HepG2 (cell line): ENCODE measurements around the gene SEMA3B. TPM values are rescaled to one million over a fixed set of nuclear protein-coding genes. Genes with fewer than 3 reads are reported as not detected.

ENCODE experiments used
- ATF1 ChIP-seq: IDR thresholded peaks from 2 replicates; pipeline ENCODE4 v1.6.1; 2016; ENCODE audit warnings: mild to moderate bottlenecking, control low read depth
- BATF2 ChIP-seq: sonication (generic); formaldehyde crosslinking; IDR thresholded peaks from 2 replicates; pipeline ENCODE4 v1.8.0; 2022; ENCODE audit warnings: mild to moderate bottlenecking, missing genetic modification reagents, moderate library complexity
- CBFB ChIP-seq: sonication (generic); formaldehyde crosslinking; IDR thresholded peaks from 2 replicates; pipeline ENCODE4 v1.4.0; 2020; ENCODE audit warnings: missing genetic modification reagents
- CCAR2 ChIP-seq: fragments of 200-400 bp; formaldehyde crosslinking; optimal IDR thresholded peaks from 2 replicates; pipeline ENCODE3; 2018; ENCODE audit warnings: low read depth, mild to moderate bottlenecking, low read length, moderate library complexity
- CEBPG ChIP-seq: IDR thresholded peaks from 2 replicates; pipeline ENCODE4 v1.6.1; 2016
- DR1 ChIP-seq: sonication (generic); formaldehyde crosslinking; IDR thresholded peaks from 2 replicates; pipeline ENCODE4 v1.8.0; 2021; ENCODE audit warnings: mild to moderate bottlenecking, missing genetic modification reagents, inconsistent platforms
- FUBP1 ChIP-seq: sonication (generic); formaldehyde crosslinking; IDR thresholded peaks from 2 replicates; pipeline ENCODE4 v1.5.1; 2020; ENCODE audit warnings: missing genetic modification reagents, mild to moderate bottlenecking, borderline replicate concordance
- MXI1 ChIP-seq: IDR thresholded peaks from 3 replicates; pipeline ENCODE4 v1.6.1; 2012; ENCODE audit warnings: low read depth, low read length, inconsistent platforms, borderline replicate concordance
- NFKB2 ChIP-seq: sonication (generic); formaldehyde crosslinking; IDR thresholded peaks from 2 replicates; pipeline ENCODE4 v1.4.0; 2020; ENCODE audit warnings: missing genetic modification reagents, borderline replicate concordance
- PLRG1 ChIP-seq: fragments of 450-650 bp; conservative IDR thresholded peaks from 2 replicates; pipeline ENCODE4 v1.6.1; 2016
- RBFOX2 ChIP-seq: fragments of 200-400 bp; formaldehyde crosslinking; IDR thresholded peaks from 2 replicates; pipeline ENCODE4 v1.6.1; 2017; ENCODE audit warnings: low read depth, mild to moderate bottlenecking, low read length
- RBM22 ChIP-seq: fragments of 200-400 bp; formaldehyde crosslinking; optimal IDR thresholded peaks from 2 replicates; pipeline ENCODE3; 2017; ENCODE audit warnings: mild to moderate bottlenecking, low read length, moderate library complexity
- SOX13 ChIP-seq, 3 experiments: fragments of 450-650 bp in 1 of 3; sonication (generic) in 1 of 3; formaldehyde crosslinking in 1 of 3; IDR thresholded peaks in 2 of 3; conservative IDR thresholded peaks in 1 of 3; 2 replicates each; pipeline versions ENCODE4 v1.5.0 to v1.6.1; 2016 to 2020; ENCODE audit warnings: antibody characterized with exemption in 1 of 3, mild to moderate bottlenecking in 1 of 3, missing compliant biosample characterization in 1 of 3, missing genetic modification reagents in 1 of 3, moderate library complexity in 1 of 3
- ZNF24 ChIP-seq: fragments of 450-650 bp; IDR thresholded peaks from 2 replicates; pipeline ENCODE4 v1.6.1; 2017; ENCODE audit warnings: antibody characterized with exemption, mild to moderate bottlenecking
- ZNF296 ChIP-seq: sonication (generic); formaldehyde crosslinking; conservative IDR thresholded peaks from 2 replicates; pipeline ENCODE4 v1.5.0; 2020; ENCODE audit warnings: mild to moderate bottlenecking, missing genetic modification reagents
- ZNF446 ChIP-seq: sonication (generic); formaldehyde crosslinking; IDR thresholded peaks from 2 replicates; pipeline ENCODE4 v1.5.0; 2020; ENCODE audit warnings: mild to moderate bottlenecking, missing genetic modification reagents
- ZNF556 ChIP-seq: sonication (generic); formaldehyde crosslinking; IDR thresholded peaks from 2 replicates; pipeline ENCODE4 v1.4.0; 2020; ENCODE audit warnings: mild to moderate bottlenecking, missing genetic modification reagents, borderline replicate concordance
- ZNF687 ChIP-seq: sonication (generic); formaldehyde crosslinking; IDR thresholded peaks from 2 replicates; pipeline ENCODE4 v1.5.1; 2020; ENCODE audit warnings: mild to moderate bottlenecking, missing genetic modification reagents, moderate library complexity
- ZNF691 ChIP-seq: sonication (generic); formaldehyde crosslinking; IDR thresholded peaks from 2 replicates; pipeline ENCODE4 v1.4.0; 2020; ENCODE audit warnings: missing genetic modification reagents, low read depth, mild to moderate bottlenecking, borderline replicate concordance
- polyA plus RNA-seq, 8 experiments: library from polyadenylated mRNA; depleted of rRNA in 3 of 8; stranded (reverse) in 7 of 8; unstranded in 1 of 8; fragments of >200 nt; fragmentation: Illumina TruSeq in 4 of 8; extraction: Trizol in 4 of 8; gene quantifications; 2 replicates each; pipeline versions ENCODE4 v1.2.1 to v1.2.3, GENCODE V29; 2011 to 2016; ENCODE audit warnings: low read depth in 4 of 8, missing spikeins in 1 of 8, mixed read lengths in 1 of 8; ENCODE audit not compliant: insufficient read depth in 1 of 8
- total RNA-seq, 5 experiments: library from RNA; depleted of rRNA; stranded (reverse); fragments of >200 nt; fragmentation: Illumina TruSeq; extraction: Trizol; gene quantifications; 2 replicates each; pipeline ENCODE4 v1.2.3, GENCODE V29; 2016; ENCODE audit warnings: low read depth in 1 of 5

The SEMA3B gene
- total and polyA plus RNA-seq, 2 of the 13 experiments (the other 11 are each of a cell fraction or from before 2014, with no cell fraction given) = 93.2 to 158 TPM

GRCh38 chr3:50299929-50300680 is 31.2 kb downstream of the SEMA3B start (continued):
- TF ChIP-seq FUBP1 = no peak
- TF ChIP-seq SOX13 (IDR thresholded peaks at IDR 0.05) = no peak
- no peak for TF ChIP-seq SOX13 (CRISPR knock-in tag; conservative IDR thresholded peaks at IDR 0.05 in 1 of 2, IDR thresholded peaks at IDR 0.05 in 1 of 2)
- TF ChIP-seq RBFOX2 = peak; percentile 30; the same call in 1 of the 2 replicates
- TF ChIP-seq ZNF687 = peak; percentile 86
- TF ChIP-seq MXI1 = 0 out of 3 replicates have a peak, but pooled peaks have one; percentile 20
- no peak for TF ChIP-seq ZNF691 (CRISPR knock-in tag)
- TF ChIP-seq CEBPG (CRISPR knock-in tag) = no peak
- TF ChIP-seq DR1 (CRISPR knock-in tag) = no peak
- TF ChIP-seq NFKB2 = peak; percentile 53; the same call in 1 of the 2 replicates
- TF ChIP-seq BATF2 (CRISPR knock-in tag) = 0 out of 2 replicates have a peak, but pooled peaks have one; percentile 38
- no peak for TF ChIP-seq PLRG1
- TF ChIP-seq ATF1 = peak; percentile 18; the same call in 1 of the 2 replicates
- TF ChIP-seq ZNF556 (CRISPR knock-in tag) = peak; percentile 63; the same call in 1 of the 2 replicates
- no peak for TF ChIP-seq CBFB (CRISPR knock-in tag)
- TF ChIP-seq ZNF446 (CRISPR knock-in tag) = 0 out of 2 replicates have a peak, but pooled peaks have one; percentile 46
- TF ChIP-seq ZNF296 = no peak
- TF ChIP-seq CCAR2 = peak; percentile 73
- TF ChIP-seq RBM22 = peak; percentile 28
- no peak for TF ChIP-seq ZNF24
